ENCODE results near the gene OR6F1. TPM values are rescaled to one million over a fixed set of nuclear protein-coding genes. Genes with fewer than 3 reads are reported as not detected.

The OR6F1 gene
- polyA plus RNA-seq, 1 donor: not detected

Other genes starting within 250 kb of the OR6F1 start
- gene OR2C3, start 180.2 kb downstream of the OR6F1 start, polyA plus RNA-seq (ENCODE audit: insufficient read length): 1.4 TPM
- 0.28 TPM for gene GCSAML, start 167.5 kb downstream of the OR6F1 start, polyA plus RNA-seq (ENCODE audit: insufficient read length)
- gene OR2G2, start 128.3 kb downstream of the OR6F1 start, polyA plus RNA-seq (ENCODE audit: insufficient read length): not detected
- gene OR2G3, start 111.1 kb downstream of the OR6F1 start, polyA plus RNA-seq (ENCODE audit: insufficient read length): not detected
- gene OR13G1, start 36.9 kb downstream of the OR6F1 start, polyA plus RNA-seq (ENCODE audit: insufficient read length): not detected
- not detected for gene OR14K1, start 22.0 kb upstream of the OR6F1 start, polyA plus RNA-seq (ENCODE audit: insufficient read length)
- not detected for gene OR14A2, start 31.5 kb upstream of the OR6F1 start, polyA plus RNA-seq (ENCODE audit: insufficient read length)
- 0.08 TPM for gene OR1C1, start 43.9 kb upstream of the OR6F1 start, polyA plus RNA-seq (ENCODE audit: insufficient read length)
- not detected for gene OR14A16, start 107.5 kb upstream of the OR6F1 start, polyA plus RNA-seq (ENCODE audit: insufficient read length)
- gene OR11L1, start 125.2 kb upstream of the OR6F1 start, polyA plus RNA-seq (ENCODE audit: insufficient read length): not detected
- gene TRIM58, start 140.5 kb upstream of the OR6F1 start, polyA plus RNA-seq (ENCODE audit: insufficient read length): 1.0 TPM
- 0.25 TPM for gene OR2W3, start 178.9 kb upstream of the OR6F1 start, polyA plus RNA-seq (ENCODE audit: insufficient read length)
- gene OR2T8, start 203.6 kb upstream of the OR6F1 start, polyA plus RNA-seq (ENCODE audit: insufficient read length): not detected
- not detected for gene OR2AJ1, start 208.2 kb upstream of the OR6F1 start, polyA plus RNA-seq (ENCODE audit: insufficient read length)
- gene OR2L8, start 232.2 kb upstream of the OR6F1 start, polyA plus RNA-seq (ENCODE audit: insufficient read length): not detected
- not detected for gene OR2AK2, start 248.6 kb upstream of the OR6F1 start, polyA plus RNA-seq (ENCODE audit: insufficient read length)